ENCODE results near the gene PTOV1.
A peak's percentile ranks its signal among the peaks of the same experiment; 100 is the strongest.

Gene PTOV1

GRCh38 chr19:49861107-49861506, 10.1 kb downstream of the PTOV1 start:
- DNase-seq: peak; percentile 67

- DNase-seq: no peak
Observed at GRCh38 chr19:49861541-49862378, 10.8 kb downstream of the PTOV1 start.

- DNase-seq: peak; percentile 48
Observed at GRCh38 chr19:49862391-49863253, 11.7 kb downstream of the PTOV1 start.

GRCh38 chr19:49863254-49863934, 12.4 kb downstream of the PTOV1 start:
- DNase-seq: peak; percentile 23

GRCh38 chr19:49863935-49864320, 13.0 kb downstream of the PTOV1 start:
- peak; percentile 36 for DNase-seq

- DNase-seq: no peak
Observed at GRCh38 chr19:49864890-49865289, 13.9 kb downstream of the PTOV1 start.

- DNase-seq: peak; percentile 95
Observed at GRCh38 chr19:49866933-49867782, 16.2 kb downstream of the PTOV1 start, which contains the start of gene PNKP. PNKP (minus strand) TSS chr19:49867576; CDS start chr19:49867204, 372 bp downstream.

GRCh38 chr19:49869009-49869483, 18.1 kb downstream of the PTOV1 start:
- no peak for DNase-seq

GRCh38 chr19:49869484-49870308, 18.7 kb downstream of the PTOV1 start:
- peak; percentile 99 for DNase-seq

GRCh38 chr19:49870309-49870901, 19.4 kb downstream of the PTOV1 start:
- peak; percentile 47 for DNase-seq

GRCh38 chr19:49871349-49871985, 20.5 kb downstream of the PTOV1 start:
- DNase-seq: no peak

- no peak for DNase-seq
Observed at GRCh38 chr19:49872245-49873128, 21.5 kb downstream of the PTOV1 start.

GRCh38 chr19:49873129-49873521, 22.2 kb downstream of the PTOV1 start:
- DNase-seq: no peak

GRCh38 chr19:49873834-49874233, 22.9 kb downstream of the PTOV1 start:
- no peak for DNase-seq

GRCh38 chr19:49874503-49875157, 23.7 kb downstream of the PTOV1 start:
- no peak for DNase-seq

- DNase-seq: no peak
Observed at GRCh38 chr19:49875177-49875576, 24.2 kb downstream of the PTOV1 start.

GRCh38 chr19:49875857-49876421, 25.0 kb downstream of the PTOV1 start:
- DNase-seq: peak; percentile 85

- DNase-seq: peak; percentile 99
Observed at GRCh38 chr19:49876422-49877019, 25.6 kb downstream of the PTOV1 start.

Data from left hindlimb (tissue), 1 donor.